Measurements from ENCODE around the gene HOXB1.
A peak's percentile ranks its signal among the peaks of the same experiment; 100 is the strongest.
"Not testable (repeated sequence)": the region's sequence is repeated elsewhere in the genome, so short reads cannot be mapped to it uniquely, and the experiment has no call there.

Gene HOXB1

DNA sequence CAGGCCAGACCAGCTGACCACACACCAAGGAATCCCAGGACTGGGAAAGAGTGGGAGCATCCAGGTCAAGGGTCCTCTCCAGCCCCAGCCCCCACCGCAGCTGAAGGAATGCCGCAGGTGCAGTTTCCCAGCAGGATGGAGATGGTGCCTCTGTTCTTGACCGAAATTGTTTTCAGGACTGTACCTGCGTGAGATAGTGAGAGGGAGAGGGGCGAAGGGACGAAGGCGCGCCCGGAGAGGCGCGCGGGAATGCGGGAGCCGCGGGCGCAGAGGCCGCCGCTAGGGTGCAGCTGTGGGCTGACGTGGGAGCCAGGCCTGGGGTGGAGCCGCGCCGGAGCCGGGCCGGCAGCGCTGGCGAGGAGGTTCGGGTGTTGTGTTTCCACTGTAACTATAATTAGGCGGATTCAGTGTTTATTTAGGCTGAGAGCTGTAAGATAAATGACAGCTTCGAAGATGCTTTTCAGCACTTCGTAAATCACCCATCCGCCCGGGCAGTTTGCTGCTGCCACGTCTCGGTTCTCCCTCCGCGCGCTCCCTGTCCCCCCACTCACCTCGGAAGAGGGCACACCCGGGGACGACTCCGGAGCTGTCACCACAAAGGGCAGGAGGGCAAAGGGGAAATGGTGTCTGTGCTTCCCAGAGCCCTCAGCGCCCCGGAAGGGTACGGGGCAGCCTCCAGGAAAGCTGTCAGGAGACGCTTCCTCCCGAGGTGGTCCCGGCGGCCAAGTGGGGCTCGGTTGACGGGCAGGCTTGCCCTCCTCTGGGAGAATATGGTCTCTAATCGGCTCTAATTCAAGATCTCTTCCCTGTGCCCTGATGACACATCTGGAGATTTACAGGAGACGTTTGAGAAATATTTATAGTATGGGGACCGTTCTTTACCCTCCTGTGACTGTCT is 38.2 kb downstream of the HOXB1 start:
- DNase-seq: peak; percentile 80

- DNase-seq: no peak
Observed at GRCh38 chr17:48491527-48492273, 39.1 kb downstream of the HOXB1 start.

DNA sequence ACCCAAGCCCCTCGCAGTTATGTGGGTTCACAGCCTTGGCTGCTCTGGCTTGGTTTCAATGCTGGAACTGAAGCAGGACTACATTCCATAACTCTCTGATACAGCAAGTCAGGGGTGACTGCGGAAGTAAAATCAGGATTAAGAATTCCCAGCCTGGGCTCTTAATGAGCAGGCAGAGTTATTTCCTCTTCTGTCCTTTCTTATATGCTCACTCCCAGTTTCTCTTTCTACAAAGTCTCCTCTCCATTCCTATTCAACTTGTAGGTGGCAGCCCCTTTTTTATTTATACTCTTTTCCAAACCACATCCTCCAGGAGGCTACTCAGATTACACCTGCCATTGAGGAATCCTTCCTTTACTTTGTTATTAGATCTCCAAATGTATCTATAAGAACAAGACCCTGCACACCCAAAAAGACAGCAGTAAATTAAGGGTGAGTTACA is 40.3 kb downstream of the HOXB1 start:
- DNase-seq: no peak

DNA sequence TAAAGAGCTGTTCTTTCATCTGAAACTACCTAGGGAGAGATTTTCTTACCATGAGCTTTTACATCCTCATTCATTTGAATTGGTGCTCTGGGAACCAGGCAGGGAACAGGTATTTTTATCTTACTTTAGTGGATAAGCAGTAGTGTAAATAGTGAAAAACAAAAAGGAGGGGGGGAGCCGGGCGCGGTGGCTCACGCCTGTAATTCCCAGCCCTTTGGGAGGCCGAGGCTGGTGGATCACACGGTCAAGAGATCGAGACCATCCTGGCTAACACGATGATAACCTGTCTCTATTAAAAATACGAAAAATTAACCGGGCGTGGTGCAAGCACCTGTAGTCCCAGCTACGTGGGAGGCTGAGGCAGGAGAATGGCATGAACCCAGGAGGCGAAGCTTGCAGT is 41.0 kb downstream of the HOXB1 start:
- DNase-seq: no peak

DNA sequence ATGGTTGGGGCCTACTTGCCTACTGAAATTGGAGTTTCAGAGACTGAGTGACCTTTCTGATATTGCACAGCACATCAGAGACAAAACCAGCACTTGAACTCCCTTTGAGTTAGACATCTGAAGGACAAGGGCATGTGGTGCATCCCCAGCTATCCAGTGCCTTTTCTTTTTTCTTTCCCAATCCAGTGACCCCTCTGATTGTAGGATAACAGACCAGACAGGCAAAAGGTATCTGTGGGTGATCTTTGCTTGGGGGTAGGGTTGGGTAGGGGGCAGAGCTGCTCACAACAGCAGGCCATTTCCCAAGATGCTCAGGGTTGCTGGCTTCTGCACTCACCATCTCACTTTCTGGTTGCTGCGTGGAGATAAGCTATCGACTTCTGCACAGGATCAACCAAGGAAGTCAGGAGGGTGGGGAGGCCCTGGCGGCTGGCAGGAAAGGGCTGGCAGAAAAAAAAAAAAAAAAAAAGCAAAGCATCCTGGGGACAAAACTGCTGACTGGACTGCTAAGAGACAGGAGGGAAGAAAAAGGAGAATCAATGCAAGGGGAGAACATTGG is 42.2 kb downstream of the HOXB1 start:
- DNase-seq: peak; percentile 8

DNA sequence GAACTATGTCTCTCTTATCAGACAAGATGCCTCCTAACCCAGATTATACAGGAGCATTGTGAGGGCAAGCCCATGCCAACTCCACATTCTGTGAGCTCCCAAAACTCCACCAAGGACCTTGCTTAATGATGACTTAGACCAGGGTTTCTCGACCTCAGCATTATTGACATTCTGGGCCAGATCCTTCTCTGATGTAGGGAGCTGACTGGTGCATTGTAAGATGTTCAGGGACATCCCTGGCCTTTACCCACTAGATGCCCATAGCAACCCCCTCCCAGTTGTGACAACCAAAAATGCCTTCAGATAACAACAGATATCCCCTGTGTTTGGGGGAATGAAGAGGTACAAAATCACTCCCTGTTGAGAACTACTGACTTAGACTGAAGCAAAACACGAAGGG is 43.6 kb downstream of the HOXB1 start:
- DNase-seq: no peak

DNA sequence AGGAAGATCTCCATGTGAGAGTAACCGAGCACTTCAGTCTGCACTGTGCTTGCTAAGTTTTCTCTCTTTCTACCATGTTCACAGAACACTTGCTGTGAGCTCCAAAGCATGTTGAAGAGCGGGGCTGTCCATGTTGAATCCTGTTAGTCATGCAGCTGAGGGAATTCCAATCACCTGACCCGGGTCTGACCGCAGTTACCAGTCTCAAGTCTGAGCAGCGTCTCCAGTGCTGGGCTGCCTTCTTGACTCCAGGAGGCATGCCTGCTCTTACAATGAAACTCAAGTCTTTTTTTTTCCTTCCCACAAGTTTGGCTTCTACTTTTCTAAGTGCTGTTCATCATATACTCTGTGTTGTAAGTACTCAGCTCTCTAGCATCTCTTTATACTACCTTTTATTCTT is 44.3 kb downstream of the HOXB1 start:
- DNase-seq: no peak

DNA sequence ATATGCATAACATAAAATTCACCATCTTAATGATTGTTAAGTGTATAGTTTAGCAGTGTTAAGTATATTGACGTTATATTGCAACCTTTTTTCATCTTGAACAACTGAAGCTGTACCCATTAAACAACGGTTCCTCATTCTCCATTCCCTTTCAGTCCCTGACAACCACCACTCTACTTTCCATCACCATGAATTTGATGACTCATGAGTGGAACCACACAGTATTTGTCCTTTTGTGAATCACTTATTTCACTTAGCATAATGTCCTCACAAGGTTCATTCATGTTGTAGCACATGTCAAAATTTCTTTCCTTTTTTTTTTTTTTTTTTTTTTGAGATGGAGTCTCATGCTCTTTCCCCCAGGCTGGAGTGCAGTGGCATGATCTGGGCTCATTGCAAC is 46.0 kb downstream of the HOXB1 start:
- no peak for DNase-seq

GRCh38 chr17:48484256-48484655 is 46.6 kb downstream of the HOXB1 start:
- DNase-seq: no peak

GRCh38 chr17:48483471-48484131 is 47.2 kb downstream of the HOXB1 start:
- no peak for DNase-seq

DNA sequence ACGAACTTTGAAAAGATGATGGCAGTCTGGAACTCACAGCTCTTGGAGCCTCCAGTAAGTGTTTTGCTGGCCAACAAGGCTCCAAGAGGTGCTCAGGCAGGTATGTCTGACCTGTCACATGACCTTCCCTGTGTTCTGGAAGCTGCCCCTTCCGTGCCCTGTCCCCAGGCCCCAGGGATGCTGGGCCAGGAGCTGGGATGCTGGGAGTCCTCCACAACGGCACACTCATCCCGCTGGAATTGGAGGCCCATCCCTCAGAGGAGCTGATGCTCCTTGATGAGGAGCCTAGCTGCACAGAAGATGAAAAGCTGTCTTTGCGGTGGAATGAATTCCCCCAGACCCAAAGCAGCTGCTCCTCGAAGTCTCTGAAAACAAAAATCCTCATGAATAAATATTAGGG is 47.8 kb downstream of the HOXB1 start:
- no peak for DNase-seq

GRCh38 chr17:48482301-48482700 is 48.5 kb downstream of the HOXB1 start:
- DNase-seq: not testable (repeated sequence)

GRCh38 chr17:48479014-48479402 is 51.8 kb downstream of the HOXB1 start:
- no peak for DNase-seq
